ENCODE data around the gene NOG.

DNA sequence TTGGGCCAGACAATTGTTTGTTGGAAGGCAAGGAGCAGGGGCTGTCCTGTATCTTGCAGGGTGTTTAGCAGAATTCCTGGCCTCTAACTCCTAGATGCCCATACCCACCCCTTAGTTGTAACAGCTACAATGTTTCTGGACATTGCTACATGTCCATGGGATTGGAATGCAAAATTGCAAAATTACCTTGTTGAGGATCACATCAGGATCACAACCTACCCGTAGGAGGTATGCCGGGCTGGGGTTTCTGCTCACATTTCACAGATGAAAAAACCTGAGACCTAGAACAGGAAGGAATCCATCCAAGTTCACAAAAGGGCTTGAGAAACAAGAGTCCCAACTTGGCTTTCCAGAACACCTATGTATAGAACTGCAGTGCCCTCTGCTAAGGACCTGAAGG lies 22.7 kb downstream of the NOG start:
- TF ChIP-seq, protein P1, sequence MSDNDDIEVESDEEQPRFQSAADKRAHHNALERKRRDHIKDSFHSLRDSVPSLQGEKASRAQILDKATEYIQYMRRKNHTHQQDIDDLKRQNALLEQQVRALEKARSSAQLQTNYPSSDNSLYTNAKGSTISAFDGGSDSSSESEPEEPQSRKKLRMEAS (IDR thresholded peaks at IDR 0.05; ENCODE audit: low read depth, low read length): no peak
- TF ChIP-seq, protein P2, sequence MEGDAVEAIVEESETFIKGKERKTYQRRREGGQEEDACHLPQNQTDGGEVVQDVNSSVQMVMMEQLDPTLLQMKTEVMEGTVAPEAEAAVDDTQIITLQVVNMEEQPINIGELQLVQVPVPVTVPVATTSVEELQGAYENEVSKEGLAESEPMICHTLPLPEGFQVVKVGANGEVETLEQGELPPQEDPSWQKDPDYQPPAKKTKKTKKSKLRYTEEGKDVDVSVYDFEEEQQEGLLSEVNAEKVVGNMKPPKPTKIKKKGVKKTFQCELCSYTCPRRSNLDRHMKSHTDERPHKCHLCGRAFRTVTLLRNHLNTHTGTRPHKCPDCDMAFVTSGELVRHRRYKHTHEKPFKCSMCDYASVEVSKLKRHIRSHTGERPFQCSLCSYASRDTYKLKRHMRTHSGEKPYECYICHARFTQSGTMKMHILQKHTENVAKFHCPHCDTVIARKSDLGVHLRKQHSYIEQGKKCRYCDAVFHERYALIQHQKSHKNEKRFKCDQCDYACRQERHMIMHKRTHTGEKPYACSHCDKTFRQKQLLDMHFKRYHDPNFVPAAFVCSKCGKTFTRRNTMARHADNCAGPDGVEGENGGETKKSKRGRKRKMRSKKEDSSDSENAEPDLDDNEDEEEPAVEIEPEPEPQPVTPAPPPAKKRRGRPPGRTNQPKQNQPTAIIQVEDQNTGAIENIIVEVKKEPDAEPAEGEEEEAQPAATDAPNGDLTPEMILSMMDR (IDR thresholded peaks at IDR 0.05; ENCODE audit: low read depth, low read length): no peak

Measured in NB4 (cell line).